Measurements from ENCODE around the gene LAMA5. TPM values are rescaled to one million over a fixed set of nuclear protein-coding genes. Genes with fewer than 3 reads are reported as not detected.

LAMA5 gene
- total RNA-seq, 2 experiments from 2014 or later, result 53.3 to 162 TPM

GRCh38 chr20:62308102-62308822 lies 58.9 kb downstream of the LAMA5 start:
- Histone ChIP-seq H3K27ac (ENCODE audit: low read depth, low read length, poor library complexity, severe bottlenecking) (no peak overlapping the region), H3K4me3 (ENCODE audit: low read depth, low read length, poor library complexity, severe bottlenecking) (no peak overlapping the region), H3K9me2 (ENCODE audit: insufficient read depth, low read length) (no peaks in the 10 kb centered on the region), H4K20me1 (ENCODE audit: insufficient read depth, low read length) (peaks cover 16% of the 10 kb centered on the region; the same call in 1 of the 2 replicates), H3K9me3 (ENCODE audit: low read length) (no peaks in the 10 kb centered on the region), H3K4me2 (ENCODE audit: low read length) (no peak overlapping the region), H3K79me2 (ENCODE audit: insufficient read depth, low read depth, low read length) (peaks cover 28% of the 10 kb centered on the region), H2AFZ (ENCODE audit: low read length) (no peak overlapping the region), H3K4me1 (ENCODE audit: insufficient read depth, low read length, poor library complexity, severe bottlenecking) (peaks cover 15% of the 10 kb centered on the region), H3K36me3 (ENCODE audit: insufficient read depth, low read length) (peaks cover 82% of the 10 kb centered on the region)
- ChIA-PET POLR2A (no interaction called here), CTCF (ENCODE audit: unreplicated experiment) (no interaction called here)
- BruUV-seq (replicated peaks), result TSS peak; percentile 78
- TF ChIP-seq EZH2phosphoT487 (IDR thresholded peaks at IDR 0.05; ENCODE audit: borderline replicate concordance, low read depth, low read length), result no peak
- intact Hi-C loops (cut with micrococcal nuclease; ENCODE audit: unreplicated experiment), result no loop called here
- no peak for DNase-seq (ENCODE audit: low spot score)

GRCh38 chr20:62307226-62308101 lies 59.6 kb downstream of the LAMA5 start:
- Histone ChIP-seq H3K27ac (ENCODE audit: low read depth, low read length, poor library complexity, severe bottlenecking) (no peak overlapping the region), H3K36me3 (ENCODE audit: insufficient read depth, low read length) (peaks cover 83% of the 10 kb centered on the region), H3K4me1 (ENCODE audit: insufficient read depth, low read length, poor library complexity, severe bottlenecking) (peaks cover 15% of the 10 kb centered on the region), H3K4me2 (ENCODE audit: low read length) (no peak overlapping the region), H3K9me3 (ENCODE audit: low read length) (no peaks in the 10 kb centered on the region), H3K9me2 (ENCODE audit: insufficient read depth, low read length) (no peaks in the 10 kb centered on the region), H2AFZ (ENCODE audit: low read length) (no peak overlapping the region), H4K20me1 (ENCODE audit: insufficient read depth, low read length) (peaks cover 16% of the 10 kb centered on the region; the same call in 1 of the 2 replicates), H3K4me3 (ENCODE audit: low read depth, low read length, poor library complexity, severe bottlenecking) (no peak overlapping the region), H3K79me2 (ENCODE audit: insufficient read depth, low read depth, low read length) (peaks cover 32% of the 10 kb centered on the region)
- POLR2A ChIA-PET, result no interaction called here
- intact Hi-C loops (cut with micrococcal nuclease; ENCODE audit: unreplicated experiment), result no loop called here
- CTCF ChIA-PET (ENCODE audit: unreplicated experiment), result no interaction called here
- TF ChIP-seq EZH2phosphoT487 (IDR thresholded peaks at IDR 0.05; ENCODE audit: borderline replicate concordance, low read depth, low read length), result no peak
- TF ChIP-seq CTCF (conservative IDR thresholded peaks at IDR 0.05; ENCODE audit: low read length), result no peak
- BruUV-seq (replicated peaks), result no TSS peak
- DNase-seq (ENCODE audit: low spot score), result no peak

GRCh38 chr20:62306414-62307187 lies 60.5 kb downstream of the LAMA5 start:
- no peak for DNase-seq (ENCODE audit: low spot score)
- H3K36me3 ChIP-seq (ENCODE audit: insufficient read depth, low read length), result peaks cover 77% of the 10 kb centered on the region
- no peak overlapping the region for H2AFZ ChIP-seq (ENCODE audit: low read length)
- H3K9me2 ChIP-seq (ENCODE audit: insufficient read depth, low read length), result no peaks in the 10 kb centered on the region
- H3K79me2 ChIP-seq (ENCODE audit: insufficient read depth, low read depth, low read length), result peaks cover 32% of the 10 kb centered on the region
- no peaks in the 10 kb centered on the region for H3K9me3 ChIP-seq (ENCODE audit: low read length)
- peaks cover 16% of the 10 kb centered on the region; the same call in 1 of the 2 replicates for H4K20me1 ChIP-seq (ENCODE audit: insufficient read depth, low read length)
- H3K4me1 ChIP-seq (ENCODE audit: insufficient read depth, low read length, poor library complexity, severe bottlenecking), result peaks cover 15% of the 10 kb centered on the region
- H3K27ac ChIP-seq (ENCODE audit: low read depth, low read length, poor library complexity, severe bottlenecking), result no peak overlapping the region
- POLR2A ChIA-PET, result interaction anchor here (0.6 kb wide), 1 partner anchor 33 kb away, joined by 4 read pairs; no protein-coding TSS in a partner anchor
- H3K4me2 ChIP-seq (ENCODE audit: low read length), result no peak overlapping the region
- CTCF ChIA-PET (ENCODE audit: unreplicated experiment), result no interaction called here
- intact Hi-C loops (cut with micrococcal nuclease; ENCODE audit: unreplicated experiment), result no loop called here
- no TSS peak for BruUV-seq (replicated peaks)
- TF ChIP-seq CTCF (conservative IDR thresholded peaks at IDR 0.05; ENCODE audit: low read length), result no peak
- TF ChIP-seq EZH2phosphoT487 (IDR thresholded peaks at IDR 0.05; ENCODE audit: borderline replicate concordance, low read depth, low read length), result no peak
- no peak overlapping the region for H3K4me3 ChIP-seq (ENCODE audit: low read depth, low read length, poor library complexity, severe bottlenecking)

Data from OCI-LY7 (cell line).